NCI-H2227 (cell line): Measurements from ENCODE around the gene ZNF484.
"Not testable (repeated sequence)": the region's sequence is repeated elsewhere in the genome, so short reads cannot be mapped to it uniquely, and the experiment has no call there.

Experiments
- DNase-seq: peaks from one replicate; lab custom pipeline; 2025; ENCODE audit not compliant: unreplicated experiment; lab: John Stamatoyannopoulos, UW

The ZNF484 gene

GRCh38 chr9:92877531-92878430 lies at the start of gene ZNF484:
ZNF484 (minus strand) TSS chr9:92878038; CDS start chr9:92875029, 3,009 bp downstream.
- DNase-seq: peak; percentile 97

DNA sequence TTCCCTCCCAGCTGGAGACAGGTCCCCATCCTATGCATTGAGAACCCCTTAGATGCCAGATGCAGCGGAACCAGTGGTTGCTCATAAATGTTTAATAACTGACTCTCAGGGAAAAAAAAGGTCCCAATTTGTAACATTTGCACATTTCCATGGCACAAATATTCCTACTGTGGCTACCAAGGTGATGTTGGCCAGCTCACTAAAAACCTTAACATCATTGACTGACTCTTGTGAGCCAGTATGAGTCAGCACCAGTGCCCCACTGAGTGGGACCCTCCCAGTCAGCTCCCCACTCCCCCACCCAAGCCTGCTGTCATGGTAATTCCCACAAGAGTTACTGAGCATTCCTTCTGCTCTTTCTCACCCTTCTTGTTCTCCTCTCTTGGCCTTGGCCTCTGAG lies 42.6 kb upstream of the ZNF484 start:
- DNase-seq: no peak

GRCh38 chr9:92917176-92917800 lies 39.5 kb upstream of the ZNF484 start:
- DNase-seq: no peak

DNA sequence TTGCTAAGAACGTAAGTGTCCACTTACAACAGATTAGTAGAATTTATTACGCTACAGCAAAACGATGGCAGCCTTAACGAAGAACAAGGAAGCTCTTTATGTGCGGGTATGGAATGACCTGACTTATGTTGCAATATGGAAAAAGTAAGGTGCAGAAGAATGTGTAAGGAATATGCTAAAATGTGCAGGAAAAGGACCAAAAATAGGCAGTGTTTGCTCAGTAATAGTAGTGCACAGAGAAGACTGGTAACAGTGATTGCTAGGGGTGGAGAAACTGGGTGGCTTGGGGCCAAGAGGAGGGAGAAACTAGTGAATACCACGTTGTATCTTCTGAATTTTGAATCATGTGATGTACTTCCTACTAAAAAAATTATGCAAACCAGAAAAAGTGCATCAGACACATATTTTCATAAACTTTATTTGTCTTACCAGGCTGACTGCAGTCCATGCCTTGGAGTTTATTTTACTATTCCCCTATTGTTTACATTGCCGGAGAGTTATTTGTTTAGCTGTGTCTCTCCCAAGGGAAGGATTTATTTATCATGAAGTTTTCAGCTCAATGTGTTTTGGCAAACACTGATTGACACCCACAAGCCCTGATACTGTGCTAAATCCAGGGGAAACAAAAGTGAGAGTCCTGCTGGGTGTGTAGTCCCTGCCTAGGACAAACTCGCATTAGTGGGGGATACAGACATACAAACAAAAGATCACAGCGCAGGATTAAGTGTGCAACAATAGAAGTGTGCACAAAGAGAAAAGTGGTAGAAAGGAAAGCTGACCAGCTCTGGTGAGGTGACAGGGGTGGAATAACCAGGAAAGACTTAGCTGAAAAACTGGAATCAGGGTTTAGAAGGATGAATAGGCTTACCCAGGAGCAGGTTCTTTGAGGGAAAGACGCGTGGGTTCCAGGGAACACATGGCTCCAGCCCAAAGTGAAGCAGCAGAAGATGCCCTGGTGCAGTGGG lies 34.0 kb upstream of the ZNF484 start:
- DNase-seq: no peak

- DNase-seq: not testable (repeated sequence)
Observed at GRCh38 chr9:92905137-92905536, 27.3 kb upstream of the ZNF484 start.

GRCh38 chr9:92897323-92897722 lies 19.5 kb upstream of the ZNF484 start:
- DNase-seq: no peak

DNA sequence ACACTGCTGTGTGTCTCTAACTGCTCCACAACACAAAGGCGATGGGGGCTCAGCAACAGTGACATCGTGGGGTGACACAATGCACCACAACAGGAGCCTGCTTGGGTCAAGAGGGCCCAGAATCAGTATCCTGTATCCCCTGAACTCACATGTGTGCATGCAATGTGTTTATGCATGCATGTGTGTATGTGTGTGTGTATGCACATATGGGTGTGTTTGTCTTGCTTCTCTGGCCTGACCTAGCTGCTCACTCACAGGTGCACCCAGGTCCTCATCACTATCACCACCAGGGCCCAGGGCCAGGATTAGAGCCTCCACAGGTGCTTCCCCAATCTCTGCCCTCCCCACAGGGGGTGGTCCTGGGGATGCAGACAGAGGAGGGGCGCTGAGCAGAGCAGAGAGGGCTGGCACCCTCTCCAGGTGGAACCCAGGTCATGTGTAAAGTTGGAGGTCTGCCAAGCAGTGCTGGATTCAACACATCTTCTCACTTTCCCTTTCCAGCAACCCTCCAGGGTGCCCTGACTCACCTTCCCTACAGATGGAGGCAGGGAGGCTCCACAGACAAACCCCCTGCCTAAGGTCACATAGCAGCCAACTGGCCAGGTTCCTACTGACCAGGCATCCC lies 18.1 kb upstream of the ZNF484 start:
- no peak for DNase-seq

GRCh38 chr9:92894711-92895362 lies 17.0 kb upstream of the ZNF484 start:
- no peak for DNase-seq

- not testable (repeated sequence) for DNase-seq
Observed at GRCh38 chr9:92893916-92894610, 16.2 kb upstream of the ZNF484 start.

GRCh38 chr9:92892276-92892675 lies 14.4 kb upstream of the ZNF484 start:
- not testable (repeated sequence) for DNase-seq

DNA sequence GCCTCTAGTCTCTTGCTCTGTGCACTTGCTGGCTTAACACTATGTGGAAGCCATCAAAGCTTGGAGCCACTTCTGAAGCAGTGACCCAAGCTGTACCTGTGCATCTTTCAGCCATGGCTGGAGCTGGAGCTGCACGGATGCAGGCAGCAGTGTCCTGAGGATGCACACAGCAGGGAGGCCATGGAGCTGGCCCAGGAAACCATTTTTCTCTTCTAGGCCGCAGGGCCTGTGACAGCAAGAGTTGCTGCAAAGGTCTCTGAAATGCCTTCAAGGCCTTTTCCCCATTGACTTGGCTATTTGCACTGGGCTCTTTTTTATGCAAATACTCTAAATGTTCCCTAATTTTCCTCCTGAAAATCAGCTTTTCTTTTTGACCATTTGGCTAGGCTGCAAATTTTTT lies 12.9 kb upstream of the ZNF484 start:
- no peak for DNase-seq

DNA sequence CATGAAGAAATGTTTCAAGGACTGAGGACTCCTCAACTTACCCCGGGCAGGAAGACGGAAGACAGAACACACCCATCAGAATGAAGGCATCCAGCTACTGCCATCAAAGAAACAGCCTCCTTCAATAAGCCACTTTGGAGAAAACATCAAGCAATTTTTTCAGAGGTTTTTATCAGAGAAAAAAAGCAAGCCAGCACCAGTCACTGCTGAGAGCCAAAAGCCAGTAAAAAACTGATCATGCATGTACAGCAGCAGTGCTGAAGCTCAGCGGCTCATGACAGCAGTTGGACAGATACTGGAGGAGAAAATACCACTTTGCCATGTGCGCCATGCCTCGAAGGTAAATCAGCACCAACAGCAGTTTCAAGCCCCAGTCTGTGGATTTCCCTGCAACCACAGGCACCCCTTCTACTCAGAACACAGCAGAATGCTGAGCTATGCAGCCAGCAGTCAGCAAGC lies 10.1 kb upstream of the ZNF484 start:
- DNase-seq: no peak

- DNase-seq: not testable (repeated sequence)
Observed at GRCh38 chr9:92886846-92887610, 9.2 kb upstream of the ZNF484 start.

DNA sequence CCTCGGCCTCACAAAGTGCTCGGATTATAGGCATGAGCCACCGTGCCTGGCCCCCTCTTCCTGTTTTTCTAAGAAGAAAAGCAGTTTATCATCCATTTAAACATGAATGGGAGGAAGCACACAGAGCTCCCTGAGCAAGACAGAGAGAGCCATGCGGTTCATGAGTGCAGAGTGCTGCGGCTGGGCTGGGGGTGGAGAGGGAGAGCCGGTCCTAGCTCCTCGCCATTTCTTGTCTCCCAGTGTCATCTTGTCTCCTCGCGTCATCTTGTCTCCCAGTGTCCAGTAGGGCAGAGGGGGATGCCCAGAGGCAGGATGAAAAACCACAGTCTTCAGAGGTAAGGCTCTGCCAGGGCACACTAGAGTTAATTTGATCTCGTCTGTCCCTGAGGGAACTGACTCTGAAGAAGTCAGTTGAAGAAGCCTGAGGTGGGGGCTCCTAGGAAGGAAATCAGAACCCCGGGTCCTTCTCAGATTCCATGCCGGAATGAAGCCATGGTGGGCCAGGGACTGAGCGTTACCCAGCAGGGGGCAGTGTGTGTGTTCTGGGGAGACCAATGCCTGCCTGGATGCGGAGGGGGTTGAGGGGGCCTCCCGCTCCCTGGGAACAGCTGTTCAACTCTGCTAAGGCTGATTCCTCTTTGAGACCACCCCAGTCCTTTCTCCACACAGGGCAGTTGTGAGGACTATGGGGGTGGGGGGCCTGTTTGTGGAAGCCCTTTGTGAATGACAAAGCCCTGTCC lies 6.0 kb upstream of the ZNF484 start:
- DNase-seq: not testable (repeated sequence)

- DNase-seq: no peak
Observed at GRCh38 chr9:92882276-92882675, 4.4 kb upstream of the ZNF484 start.

GRCh38 chr9:92875373-92875772 lies 2.5 kb downstream of the ZNF484 start:
- no peak for DNase-seq

GRCh38 chr9:92870289-92870688 lies 7.5 kb downstream of the ZNF484 start:
- no peak for DNase-seq

- DNase-seq: not testable (repeated sequence)
Observed at GRCh38 chr9:92866600-92866999, 11.2 kb downstream of the ZNF484 start.
